Lung (tissue), 12 donors: ENCODE results near the gene PTPRA. TPM values are rescaled to one million over a fixed set of nuclear protein-coding genes. Genes with fewer than 3 reads are reported as not detected.
"Not testable (repeated sequence)": the region's sequence is repeated elsewhere in the genome, so short reads cannot be mapped to it uniquely, and the experiment has no call there.

Experiments used
- ATAC-seq: fragments of 200-7000 bp; cut with Tn5 transposase; one replicate; pipeline ENCODE4 v1.9.1; 2020; ENCODE audit warnings: moderate number of reproducible peaks; ENCODE audit not compliant: insufficient read depth, low FRiP score
- DNase-seq, 3 donors: peaks; one replicate each; pipeline ENCODE4 v3.0.0-alpha.2; 2013 to 2017
- H3K27ac ChIP-seq, 2 donors: one replicate each; pipeline ENCODE4 v1.5.1; 2013; ENCODE audit warnings: mild to moderate bottlenecking in 2 of 2, moderate library complexity in 2 of 2, control low read depth in 1 of 2, inconsistent platforms in 1 of 2, low read depth in 1 of 2, low read length in 1 of 2
- H3K27me3 ChIP-seq, 3 donors: one replicate each; pipeline ENCODE4 v1.5.1; 2013; ENCODE audit warnings: low read length in 2 of 3; ENCODE audit not compliant: control insufficient read depth in 3 of 3, insufficient read depth in 3 of 3
- H3K36me3 ChIP-seq, 4 donors: one replicate each; pipeline ENCODE4 v1.5.1; 2013; ENCODE audit warnings: low read length in 4 of 4, mild to moderate bottlenecking in 1 of 4, moderate library complexity in 1 of 4; ENCODE audit not compliant: control insufficient read depth in 4 of 4, insufficient read depth in 4 of 4
- H3K4me1 ChIP-seq, 5 donors: one replicate each; pipeline ENCODE4 v1.5.1; 2013; ENCODE audit warnings: low read length in 5 of 5, mild to moderate bottlenecking in 2 of 5, moderate library complexity in 1 of 5; ENCODE audit not compliant: control insufficient read depth in 5 of 5, insufficient read depth in 5 of 5
- H3K4me3 ChIP-seq: one replicate; pipeline ENCODE4 v1.5.1; 2013; ENCODE audit warnings: mild to moderate bottlenecking, control low read depth, moderate library complexity
- H3K9ac ChIP-seq, 2 donors: one replicate each; pipeline ENCODE4 v1.5.1; 2013; ENCODE audit warnings: low read length in 2 of 2, control low read depth in 1 of 2; ENCODE audit not compliant: insufficient read depth in 1 of 2
- H3K9me3 ChIP-seq, 4 donors: one replicate each; pipeline ENCODE4 v1.5.1; 2013; ENCODE audit warnings: low read length in 3 of 4, mild to moderate bottlenecking in 1 of 4, moderate library complexity in 1 of 4; ENCODE audit not compliant: control insufficient read depth in 4 of 4, insufficient read depth in 3 of 4
- CTCF ChIP-seq: IDR thresholded peaks from 2 replicates; pipeline ENCODE4 v1.5.1; 2012; ENCODE audit warnings: mild to moderate bottlenecking; ENCODE audit errors: control extremely low read depth, extremely low read depth
- whole genome bisulfite sequencing, 2 donors: extraction: QIAGEN DNeasy Blood & Tissue Kit; methylation state at CpG; one replicate each; pipeline ENCODE4 v1.1.7; 2013; 5-methylcytosine and 5-hydroxymethylcytosine counted together
- polyA plus RNA-seq, 2 donors: library from polyadenylated mRNA; stranded (reverse); fragments of 200-250 nt; gene quantifications; one replicate each; pipeline ENCODE4 v1.2.1, GENCODE V29; 2013
- total RNA-seq, 2 donors: library from RNA; depleted of rRNA in 1 of 2; stranded (reverse); fragments of >200 nt in 1 of 2; gene quantifications; one replicate each; pipeline ENCODE4 v1.2.1, GENCODE V29; 2014 to 2021
- donor health status: control.
- donor health status: control.
- donor health status: Bipolar disorder and iron deficiency.
- donor health status: healthy.
- donor health status: DM: yes; HTN: yes; CAD: no.

The PTPRA gene
- total and polyA plus RNA-seq, 4 donors = 17.8 to 92.1 (median 40.1) TPM

- DNase-seq (no peak), ATAC-seq (no peak)
- peaks cover 0 to 20% (median 9%) of the 10 kb centered on the region in 3 donors for H3K27me3 ChIP-seq
- H3K27ac ChIP-seq = no peak overlapping the region
- no peaks in the 10 kb centered on the region for H3K4me1 ChIP-seq
- H3K36me3 ChIP-seq = no peaks in the 10 kb centered on the region
- H3K9me3 ChIP-seq = no peaks in the 10 kb centered on the region
- H3K4me3 ChIP-seq = no peak overlapping the region
- 76 to 85% methylated on average over 6 of the region's 6 CpGs for WGBS, 2 donors
- TF ChIP-seq CTCF = no peak
- H3K9ac ChIP-seq = no peak overlapping the region
These were observed 43.9 kb upstream of the PTPRA start for GRCh38 chr20:2829376-2829775.

DNA sequence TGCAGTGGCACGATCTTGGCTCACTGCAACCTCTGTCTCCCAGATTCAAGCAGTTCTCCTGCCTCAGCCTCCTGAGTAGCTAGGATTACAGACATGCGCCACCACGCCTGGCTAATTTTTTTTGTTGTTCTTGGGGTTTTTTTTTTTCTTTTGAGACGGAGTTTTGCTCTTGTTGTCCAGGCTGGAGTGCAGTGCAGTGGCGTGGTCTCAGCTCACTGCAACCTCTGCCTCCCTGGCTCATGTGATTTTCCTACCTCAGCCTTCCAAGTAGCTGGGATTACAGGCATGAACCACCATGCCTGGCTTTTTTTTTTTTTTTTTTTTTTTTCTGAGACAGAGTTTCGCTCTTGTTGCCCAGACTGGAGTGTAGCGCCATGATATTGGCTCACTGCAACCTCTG, 42.1 kb upstream of the PTPRA start:
- not testable (repeated sequence) for H3K4me1 ChIP-seq, ATAC-seq, H3K9ac ChIP-seq, H3K9me3 ChIP-seq, H3K4me3 ChIP-seq, DNase-seq, H3K27ac ChIP-seq, H3K36me3 ChIP-seq
- WGBS, 2 donors = 85 to 87% methylated on average over 7 of the region's 7 CpGs
- H3K27me3 ChIP-seq = peaks cover 0 to 14% (median 7%) of the 10 kb centered on the region in 3 donors

DNA sequence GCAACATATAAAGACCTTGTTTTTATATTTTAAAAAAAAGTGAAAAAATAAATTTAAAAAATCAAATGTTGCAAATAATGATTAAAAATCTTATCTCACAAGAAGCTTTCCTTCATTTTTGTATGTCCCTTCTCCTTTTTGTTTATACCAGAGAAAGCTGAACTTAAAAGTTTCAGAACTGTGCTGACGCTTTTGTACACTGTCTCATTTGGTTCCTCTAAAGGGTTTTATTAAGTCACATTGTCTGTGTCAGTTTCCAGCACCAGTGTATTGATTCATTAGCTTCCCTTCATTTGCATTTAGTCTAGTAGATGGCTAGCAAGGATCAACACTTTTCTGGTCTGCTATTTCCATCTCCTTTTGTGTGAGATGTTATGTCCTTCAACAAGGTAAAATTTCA, 39.5 kb upstream of the PTPRA start:
- Histone ChIP-seq H3K4me3 (no peak overlapping the region), H3K9me3 (no peaks in the 10 kb centered on the region), H3K36me3 (peaks cover 0 to 10% (median 6%) of the 10 kb centered on the region in 4 donors), H3K27ac (no peak overlapping the region), H3K27me3 (peaks cover 0 to 4% (median 0%) of the 10 kb centered on the region in 3 donors), H3K4me1 (no peaks in the 10 kb centered on the region), H3K9ac (no peak overlapping the region)
- no peak for ATAC-seq
- no peak for TF ChIP-seq CTCF
- WGBS, 2 donors = 70 to 73% methylated on average over 1 of the region's 1 CpG
- no peak for DNase-seq

DNA sequence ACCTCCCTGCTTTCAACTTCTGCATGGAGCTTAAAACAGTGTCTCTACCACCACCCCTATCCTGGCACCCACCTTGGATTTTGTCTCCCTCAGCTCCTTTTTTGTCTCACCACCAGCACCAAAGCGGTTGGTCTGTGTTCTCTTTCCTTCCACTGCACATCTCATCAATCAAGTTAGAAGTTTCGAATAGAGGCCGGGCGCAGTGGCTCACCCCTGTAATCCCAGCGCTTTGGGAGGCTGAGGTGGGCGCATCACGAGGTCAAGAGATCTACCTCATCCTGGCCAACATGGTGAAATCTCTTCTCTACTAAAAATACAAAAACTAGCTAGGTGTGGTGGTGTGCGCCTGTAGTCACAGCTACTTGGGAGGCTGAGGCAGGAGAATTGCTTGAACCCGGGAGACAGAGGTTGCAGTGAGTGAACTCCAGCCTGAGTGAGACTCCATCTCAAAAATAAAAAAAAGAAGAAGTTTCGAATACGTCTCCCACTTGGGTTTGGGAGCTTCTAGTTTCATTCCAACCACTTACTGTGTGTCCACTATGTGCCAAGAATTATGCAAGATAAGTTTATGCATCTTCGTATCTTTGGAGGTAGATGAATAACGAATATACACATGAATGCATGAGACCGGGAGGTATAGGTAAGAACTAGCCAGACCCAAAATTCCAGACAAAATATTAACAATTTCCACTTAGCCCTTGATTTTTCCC, 38.7 kb upstream of the PTPRA start:
- no peak for ATAC-seq
- WGBS, 2 donors = 91 to 94% methylated on average over 14 of the region's 14 CpGs

More for the DNA sequence above, 38.7 kb upstream of the PTPRA start:
- no peaks in the 10 kb centered on the region for H3K27me3 ChIP-seq
- no peak overlapping the region for H3K27ac ChIP-seq
- H3K9ac ChIP-seq = no peak overlapping the region
- H3K9me3 ChIP-seq = no peaks in the 10 kb centered on the region
- peaks cover 0 to 10% (median 6%) of the 10 kb centered on the region in 4 donors for H3K36me3 ChIP-seq
- no peak for TF ChIP-seq CTCF
- no peak for DNase-seq
- peaks cover 0 to 5% (median 2%) of the 10 kb centered on the region in 5 donors for H3K4me1 ChIP-seq
- no peak overlapping the region for H3K4me3 ChIP-seq
